Measurements from ENCODE around the gene LRBA. TPM values are rescaled to one million over a fixed set of nuclear protein-coding genes. Genes with fewer than 3 reads are reported as not detected.

Gene LRBA
- total RNA-seq, 1 donor from 2014 or later: 46.2 TPM

DNA sequence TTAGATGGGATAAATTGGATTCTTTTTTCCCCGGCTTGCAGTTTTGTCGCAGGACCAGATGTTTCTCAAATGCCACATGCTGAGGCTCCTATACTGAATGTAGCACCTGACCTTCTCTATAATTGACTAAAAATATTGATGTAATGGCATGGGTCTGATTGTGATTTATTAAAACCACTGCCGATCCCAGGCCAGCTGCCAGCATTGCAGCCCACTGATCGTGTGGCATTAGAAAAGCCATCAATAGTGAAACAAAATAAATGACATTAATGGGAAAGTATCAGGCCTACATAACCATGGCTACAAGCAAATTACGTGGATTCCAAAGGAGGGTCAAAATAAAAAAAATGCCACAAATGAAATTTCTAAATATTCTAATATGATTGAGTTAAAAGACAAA is 334.4 kb downstream of the LRBA start:
- ATAC-seq (no peak), DNase-seq (no peak)
- Histone ChIP-seq H3K4me1 (no peaks in the 10 kb centered on the region), H3K4me3 (no peak overlapping the region), H3K36me3 (peaks cover 11% of the 10 kb centered on the region), H3K27ac (no peak overlapping the region), H3K27me3 (ENCODE audit: low read depth) (no peaks in the 10 kb centered on the region), H3K9me3 (no peaks in the 10 kb centered on the region)
- TF ChIP-seq, protein P1, sequence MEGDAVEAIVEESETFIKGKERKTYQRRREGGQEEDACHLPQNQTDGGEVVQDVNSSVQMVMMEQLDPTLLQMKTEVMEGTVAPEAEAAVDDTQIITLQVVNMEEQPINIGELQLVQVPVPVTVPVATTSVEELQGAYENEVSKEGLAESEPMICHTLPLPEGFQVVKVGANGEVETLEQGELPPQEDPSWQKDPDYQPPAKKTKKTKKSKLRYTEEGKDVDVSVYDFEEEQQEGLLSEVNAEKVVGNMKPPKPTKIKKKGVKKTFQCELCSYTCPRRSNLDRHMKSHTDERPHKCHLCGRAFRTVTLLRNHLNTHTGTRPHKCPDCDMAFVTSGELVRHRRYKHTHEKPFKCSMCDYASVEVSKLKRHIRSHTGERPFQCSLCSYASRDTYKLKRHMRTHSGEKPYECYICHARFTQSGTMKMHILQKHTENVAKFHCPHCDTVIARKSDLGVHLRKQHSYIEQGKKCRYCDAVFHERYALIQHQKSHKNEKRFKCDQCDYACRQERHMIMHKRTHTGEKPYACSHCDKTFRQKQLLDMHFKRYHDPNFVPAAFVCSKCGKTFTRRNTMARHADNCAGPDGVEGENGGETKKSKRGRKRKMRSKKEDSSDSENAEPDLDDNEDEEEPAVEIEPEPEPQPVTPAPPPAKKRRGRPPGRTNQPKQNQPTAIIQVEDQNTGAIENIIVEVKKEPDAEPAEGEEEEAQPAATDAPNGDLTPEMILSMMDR (IDR thresholded peaks at IDR 0.05): no peak
- intact Hi-C loops (cut with DNase I): no loop called here

DNA sequence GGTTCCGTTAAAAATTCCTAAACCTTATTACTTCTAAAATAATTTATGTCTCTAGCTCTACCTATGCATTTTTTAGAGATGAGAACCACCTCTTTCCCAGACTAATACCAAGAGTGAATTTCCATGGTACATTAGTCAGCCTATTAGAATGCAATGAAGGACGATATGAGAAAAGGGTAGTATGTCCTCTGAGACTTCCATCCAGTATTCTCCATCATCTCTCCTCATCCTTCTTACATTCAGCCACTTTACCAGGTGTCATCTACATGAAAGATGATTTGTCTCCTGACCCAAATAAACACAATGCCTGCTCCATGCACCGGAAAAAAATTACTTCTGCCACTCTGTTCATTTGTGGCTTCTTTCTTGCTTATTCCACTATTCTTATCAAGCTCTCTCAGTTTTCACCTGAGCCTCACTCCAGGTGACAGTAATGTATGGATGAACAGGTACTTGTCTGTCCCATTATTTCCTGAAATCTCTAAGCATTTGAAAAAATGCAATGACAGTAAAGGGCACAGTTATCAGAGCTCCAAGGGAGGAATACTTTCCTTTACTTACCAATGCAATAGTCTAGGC is 335.2 kb downstream of the LRBA start:
- no peak for DNase-seq
- H3K36me3 ChIP-seq: peaks cover 11% of the 10 kb centered on the region
- no peaks in the 10 kb centered on the region for H3K27me3 ChIP-seq (ENCODE audit: low read depth)
- no peaks in the 10 kb centered on the region for H3K9me3 ChIP-seq
- ATAC-seq: no peak
- H3K27ac ChIP-seq: no peak overlapping the region
- no peak overlapping the region for H3K4me3 ChIP-seq
- intact Hi-C loops (cut with DNase I): no loop called here
- no peaks in the 10 kb centered on the region for H3K4me1 ChIP-seq
- TF ChIP-seq, protein P1 (IDR thresholded peaks at IDR 0.05): no peak

DNA sequence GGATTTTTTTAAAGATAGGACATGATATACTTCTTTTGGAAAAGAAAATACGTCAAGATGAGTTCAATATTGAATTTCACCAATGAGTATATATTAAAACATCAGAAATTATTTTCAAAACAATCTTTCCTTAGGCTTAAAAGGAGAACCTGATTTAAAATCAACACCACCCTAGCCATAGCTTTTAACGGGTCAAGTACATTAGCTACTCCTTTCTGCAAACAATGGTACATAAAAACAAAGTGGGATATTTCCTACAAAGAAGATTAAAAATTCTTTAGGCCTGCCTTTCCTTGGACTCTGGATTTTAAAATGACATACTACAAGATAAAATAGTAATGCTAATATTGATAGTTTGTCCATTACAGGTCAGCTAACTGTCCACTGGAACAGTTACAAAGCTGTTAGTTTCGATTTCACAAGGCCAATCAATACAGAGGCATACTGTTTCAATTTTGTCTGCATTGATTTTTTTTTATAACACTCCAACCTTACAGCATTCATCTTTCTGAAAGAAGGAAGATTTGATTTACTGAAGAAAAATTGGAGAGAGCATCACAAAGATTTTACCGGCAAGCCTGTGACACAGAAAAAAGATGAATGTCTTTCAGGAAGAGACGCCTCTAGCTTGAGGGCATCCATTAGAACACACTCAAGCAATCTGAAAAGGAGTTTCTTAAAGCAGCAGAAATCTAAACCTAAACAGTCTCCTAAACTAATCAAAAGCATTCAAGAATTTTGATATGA is 335.9 kb downstream of the LRBA start:
- DNase-seq: no peak
- H3K4me1 ChIP-seq: no peaks in the 10 kb centered on the region
- TF ChIP-seq, protein P1 (IDR thresholded peaks at IDR 0.05): no peak
- no peak for ATAC-seq
- intact Hi-C loops (cut with DNase I): no loop called here
- no peak overlapping the region for H3K4me3 ChIP-seq
- H3K9me3 ChIP-seq: no peaks in the 10 kb centered on the region
- no peak overlapping the region for H3K27ac ChIP-seq
- H3K27me3 ChIP-seq (ENCODE audit: low read depth): no peaks in the 10 kb centered on the region
- peaks cover 11% of the 10 kb centered on the region for H3K36me3 ChIP-seq

DNA sequence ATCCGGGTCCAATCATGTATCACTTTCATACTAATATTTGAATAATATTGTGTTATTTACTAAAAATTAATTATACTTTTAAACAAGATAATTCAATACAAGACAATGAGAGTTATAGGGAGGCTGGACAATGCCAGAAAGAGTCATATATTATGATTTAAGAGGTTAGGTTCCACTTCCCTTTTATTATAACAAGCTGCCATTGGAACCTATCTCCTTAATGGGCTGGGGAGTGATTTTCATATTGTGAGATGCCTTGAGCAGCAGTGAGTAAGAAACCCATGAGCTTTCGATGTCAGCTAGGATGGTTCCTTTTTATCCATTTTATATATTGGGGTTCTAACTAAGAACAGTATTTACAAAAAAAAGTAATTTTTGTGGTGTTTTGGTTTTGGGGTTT is 341.3 kb downstream of the LRBA start:
- ATAC-seq: no peak
- TF ChIP-seq, protein P1 (IDR thresholded peaks at IDR 0.05): no peak

DNA sequence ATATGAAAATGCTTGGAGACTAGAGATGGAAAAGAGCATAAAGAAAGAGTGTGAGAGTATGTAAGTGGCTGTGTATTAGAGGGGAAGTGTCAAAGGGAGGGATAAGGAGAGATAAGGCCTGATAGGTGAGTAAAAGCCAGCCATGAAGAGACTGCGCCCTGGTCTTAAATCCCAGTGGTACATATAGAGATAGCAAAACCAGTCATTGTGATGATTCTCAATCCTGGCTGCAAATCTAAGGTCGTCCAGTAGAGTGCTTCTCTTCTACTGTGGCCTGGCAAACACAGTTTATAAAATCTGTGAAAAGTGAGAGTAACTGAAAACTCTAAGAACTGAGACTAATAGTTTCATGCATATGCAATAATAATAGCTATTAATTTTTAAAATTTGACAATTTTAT is 346.3 kb downstream of the LRBA start:
- Histone ChIP-seq H3K36me3 (no peaks in the 10 kb centered on the region), H3K27ac (no peak overlapping the region), H3K27me3 (ENCODE audit: low read depth) (no peaks in the 10 kb centered on the region), H3K4me3 (no peak overlapping the region), H3K4me1 (no peaks in the 10 kb centered on the region), H3K9me3 (no peaks in the 10 kb centered on the region)
- intact Hi-C loops (cut with DNase I): no loop called here
- no peak for ATAC-seq
- no peak for DNase-seq
- TF ChIP-seq, protein P1 (IDR thresholded peaks at IDR 0.05): no peak

More for the DNA sequence above, 341.3 kb downstream of the LRBA start:
- no peaks in the 10 kb centered on the region for H3K27me3 ChIP-seq (ENCODE audit: low read depth)
- H3K9me3 ChIP-seq: no peaks in the 10 kb centered on the region
- no peak for DNase-seq
- H3K4me3 ChIP-seq: no peak overlapping the region
- H3K27ac ChIP-seq: no peak overlapping the region
- H3K36me3 ChIP-seq: no peaks in the 10 kb centered on the region
- H3K4me1 ChIP-seq: no peaks in the 10 kb centered on the region
- intact Hi-C loops (cut with DNase I): no loop called here

Measured in lower lobe of right lung (tissue), 2 donors.